ENCODE results near the gene USP10.
"Not testable (repeated sequence)": the region's sequence is repeated elsewhere in the genome, so short reads cannot be mapped to it uniquely, and the experiment has no call there.

The USP10 gene

DNA sequence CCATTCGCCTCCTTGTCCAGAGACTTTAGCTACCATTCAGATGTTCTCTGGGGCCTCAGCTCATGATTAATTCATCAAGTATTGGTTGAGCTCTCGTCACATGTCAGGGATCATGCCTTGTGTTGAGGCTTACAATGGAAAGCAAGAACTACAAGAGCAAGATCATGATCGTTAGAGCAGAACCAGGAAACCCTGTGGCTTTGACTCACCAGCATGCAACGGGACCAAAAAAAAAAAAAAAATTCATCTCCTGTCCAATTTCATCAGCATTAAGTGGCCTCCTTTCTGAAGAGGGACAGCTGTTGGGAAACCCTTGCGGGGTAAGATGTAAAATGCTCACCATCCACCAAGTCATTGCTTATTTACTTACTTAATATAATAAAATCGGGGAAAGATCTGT lies 12.1 kb upstream of the USP10 start:
- TF ChIP-seq CTCF (IDR thresholded peaks at IDR 0.05; ENCODE audit: low read depth, low read length), result no peak
- DNase-seq (ENCODE audit: low read depth in 2 of 2), result peak; percentile 80 to 98
- H3K4me3 ChIP-seq (replicated peaks in 1 of 2; ENCODE audit: low read depth in 2 of 2, low read length in 2 of 2), result no peak overlapping the region

GRCh38 chr16:84688163-84688562 lies 11.6 kb upstream of the USP10 start:
- DNase-seq (ENCODE audit: low read depth in 2 of 2); H3K4me3 ChIP-seq (replicated peaks in 1 of 2; ENCODE audit: low read depth in 2 of 2, low read length in 2 of 2): not testable (repeated sequence)

DNA sequence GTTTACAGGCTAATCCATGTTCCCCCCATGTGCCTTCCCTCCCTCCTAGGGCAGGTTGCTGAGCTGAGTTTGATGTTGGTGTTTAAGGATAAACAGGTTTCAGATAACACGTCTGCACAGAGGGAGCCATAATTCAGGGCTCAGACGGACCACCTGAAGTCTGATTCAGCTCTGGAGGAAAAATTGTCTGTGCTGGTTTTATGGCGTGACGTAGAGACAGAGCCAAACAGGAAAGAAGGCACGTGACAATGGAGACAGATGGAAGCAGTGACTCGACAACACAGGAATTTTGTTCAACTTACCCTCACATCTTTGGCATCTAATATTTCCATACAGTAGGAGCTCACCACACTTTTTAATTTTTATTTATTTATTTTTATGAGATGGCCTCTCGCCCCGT lies 10.7 kb upstream of the USP10 start:
- no peak for TF ChIP-seq CTCF (IDR thresholded peaks at IDR 0.05; ENCODE audit: low read depth, low read length)
- H3K4me3 ChIP-seq (replicated peaks in 1 of 2; ENCODE audit: low read depth in 2 of 2, low read length in 2 of 2), result no peak overlapping the region
- DNase-seq (ENCODE audit: low read depth in 2 of 2), result peak; percentile 71 to 97

DNA sequence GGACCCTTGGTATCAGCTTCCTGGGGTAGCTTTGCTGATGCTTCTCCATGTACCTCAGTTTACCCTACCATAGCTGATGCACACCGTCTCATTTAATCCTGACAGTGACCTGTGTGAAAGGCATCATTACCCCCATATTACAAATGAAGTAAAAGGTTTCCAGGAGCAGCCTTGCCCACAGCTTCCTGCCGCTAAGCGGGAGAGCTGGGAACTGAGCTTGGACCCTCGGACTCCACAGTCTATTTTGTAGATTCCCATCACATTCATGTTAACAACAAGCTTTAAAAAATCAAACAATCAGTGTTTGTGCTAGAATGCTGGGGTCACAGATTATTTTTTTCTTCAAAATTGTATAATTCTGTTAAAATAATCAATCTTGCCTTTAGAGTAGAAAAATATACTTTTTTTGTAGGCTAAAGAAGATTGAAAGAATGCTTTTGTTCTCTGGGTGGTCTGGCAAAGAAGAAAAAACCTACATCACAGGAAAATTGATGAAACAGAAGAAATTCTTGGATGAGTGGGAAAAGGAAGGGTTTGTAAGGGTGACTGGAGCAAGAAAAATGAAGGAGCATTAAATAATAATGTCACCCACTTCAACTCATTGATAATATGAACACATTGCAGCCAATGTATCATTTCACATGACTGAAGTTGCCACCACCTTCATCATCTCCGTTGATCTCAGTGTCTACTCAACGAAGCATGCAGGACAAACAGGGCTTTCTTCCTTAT lies 9.5 kb upstream of the USP10 start:
- DNase-seq (ENCODE audit: low read depth in 2 of 2), result no peak
- TF ChIP-seq CTCF (IDR thresholded peaks at IDR 0.05; ENCODE audit: low read depth, low read length), result no peak
- no peak overlapping the region for H3K4me3 ChIP-seq (replicated peaks in 1 of 2; ENCODE audit: low read depth in 2 of 2, low read length in 2 of 2)

DNA sequence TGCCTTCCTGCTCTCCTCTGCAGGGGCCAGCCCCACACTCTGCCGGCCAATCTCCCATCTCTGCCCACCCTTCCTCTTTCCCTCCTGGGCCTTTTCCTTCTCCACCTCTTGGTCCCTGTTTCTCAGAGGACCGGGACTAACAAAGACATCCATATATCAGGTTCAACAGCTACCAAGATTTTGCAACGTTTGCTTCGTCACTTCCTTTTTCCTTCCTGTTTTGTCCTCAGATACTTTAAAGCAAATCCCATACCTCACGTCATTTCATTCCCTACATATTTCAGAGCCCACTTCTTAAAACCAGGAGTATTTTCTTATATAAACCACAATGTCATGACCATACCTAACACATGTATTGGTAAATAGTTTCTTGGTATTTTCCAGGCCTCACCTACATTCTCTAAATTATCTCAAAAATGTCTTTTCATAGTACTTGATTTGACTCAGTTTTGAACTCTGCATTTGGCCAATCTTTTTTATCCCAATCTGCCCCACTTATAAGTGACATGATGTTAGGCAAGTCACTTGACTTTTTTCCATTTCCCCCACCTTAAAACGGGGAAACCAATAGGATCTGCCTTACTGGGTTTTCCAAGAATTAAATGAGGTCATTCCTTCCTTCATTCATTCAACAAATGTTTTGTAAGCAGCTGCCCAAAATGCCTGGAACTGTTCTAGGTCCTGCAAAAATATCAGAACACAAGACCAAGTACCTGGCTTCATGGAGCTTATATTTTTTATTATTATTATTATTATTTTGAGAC lies 7.2 kb upstream of the USP10 start:
- DNase-seq (ENCODE audit: low read depth in 2 of 2), result peak; percentile 58 to 89
- TF ChIP-seq CTCF (IDR thresholded peaks at IDR 0.05; ENCODE audit: low read depth, low read length), result no peak
- no peak overlapping the region for H3K4me3 ChIP-seq (replicated peaks in 1 of 2; ENCODE audit: low read depth in 2 of 2, low read length in 2 of 2)

- DNase-seq (ENCODE audit: low read depth in 2 of 2), result not testable (repeated sequence)
Measured at GRCh38 chr16:84693869-84694268, 5.9 kb upstream of the USP10 start.

GRCh38 chr16:84694980-84695379 lies 4.8 kb upstream of the USP10 start:
- no peak for TF ChIP-seq CTCF (IDR thresholded peaks at IDR 0.05; ENCODE audit: low read depth, low read length)
- H3K4me3 ChIP-seq (replicated peaks in 1 of 2; ENCODE audit: low read depth in 2 of 2, low read length in 2 of 2), result no peak overlapping the region
- no peak for DNase-seq (ENCODE audit: low read depth in 2 of 2)

More at GRCh38 chr16:84693869-84694268, 5.9 kb upstream of the USP10 start:
- not testable (repeated sequence) for H3K4me3 ChIP-seq (replicated peaks in 1 of 2; ENCODE audit: low read depth in 2 of 2, low read length in 2 of 2)

Measured in cardiac fibroblast (primary cell).